Neural cell (in vitro differentiated cells): Measurements from ENCODE around the gene CACNA1I. TPM values are rescaled to one million over a fixed set of nuclear protein-coding genes. Genes with fewer than 3 reads are reported as not detected.

Experiments
- H2AFZ ChIP-seq: fragments of 200-600, 300-800 bp; sonication (generic), shearing (Covaris generic); 2 replicates; pipeline ENCODE4 v1.6.0; 2014; ENCODE audit warnings: low read depth, mild to moderate bottlenecking, antibody characterized with exemption, low read length, moderate library complexity
- H3F3A ChIP-seq: fragments of 200-600 bp; shearing (Covaris generic); 2 replicates; pipeline ENCODE4 v1.6.1; 2016; ENCODE audit warnings: mild to moderate bottlenecking, moderate library complexity, mixed read lengths, antibody characterized with exemption, low read length; ENCODE audit not compliant: insufficient read depth, poor library complexity, severe bottlenecking
- H3K27ac ChIP-seq: fragments of 200-600, 300-800 bp; sonication (generic), shearing (Covaris generic); 2 replicates; pipeline ENCODE4 v1.5.1; 2014; ENCODE audit warnings: mild to moderate bottlenecking, low read length, moderate library complexity
- H3K27me3 ChIP-seq: fragments of 300-800, 200-600 bp; sonication (generic), shearing (Covaris generic); 2 replicates; pipeline ENCODE4 v1.6.0; 2014; ENCODE audit warnings: mild to moderate bottlenecking, low read depth, low read length, moderate library complexity; ENCODE audit not compliant: insufficient read depth
- H3K36me3 ChIP-seq: fragments of 300-800, 200-600 bp; sonication (generic), shearing (Covaris generic); 2 replicates; pipeline ENCODE4 v1.5.1; 2014; ENCODE audit warnings: mild to moderate bottlenecking, antibody characterized with exemption, low read length, moderate library complexity; ENCODE audit not compliant: insufficient read depth
- H3K4me2 ChIP-seq: fragments of 300-800, 200-600 bp; sonication (generic), shearing (Covaris generic); 2 replicates; pipeline ENCODE4 v1.6.0; 2014; ENCODE audit warnings: mild to moderate bottlenecking, low read length
- H3K4me3 ChIP-seq: fragments of 300-800, 200-600 bp; sonication (generic), shearing (Covaris generic); 2 replicates; pipeline ENCODE4 v1.5.1; 2014; ENCODE audit warnings: mild to moderate bottlenecking, low read length, moderate library complexity
- H3K79me2 ChIP-seq: fragments of 200-600 bp; shearing (Covaris generic); replicated peaks from 2 replicates; pipeline ENCODE4 v1.6.0; 2014; ENCODE audit warnings: mild to moderate bottlenecking, low read length, moderate library complexity; ENCODE audit not compliant: insufficient read depth
- H3K9ac ChIP-seq: fragments of 300-800, 200-600 bp; sonication (generic), shearing (Covaris generic); 2 replicates; pipeline ENCODE4 v1.6.1; 2016; ENCODE audit warnings: mild to moderate bottlenecking, low read length, mixed read lengths
- H3K9me2 ChIP-seq: fragments of 200-600 bp; shearing (Covaris generic); 2 replicates; pipeline ENCODE4 v1.6.1; 2016; ENCODE audit warnings: mild to moderate bottlenecking, low read length, mixed read lengths; ENCODE audit not compliant: insufficient read depth
- H3K9me3 ChIP-seq: fragments of 200-600, 300-800 bp; sonication (generic), shearing (Covaris generic); 2 replicates; pipeline ENCODE4 v1.6.1; 2016; ENCODE audit warnings: mild to moderate bottlenecking, mixed run types, low read length, moderate library complexity, mixed read lengths
- H4K20me1 ChIP-seq: fragments of 200-600 bp; shearing (Covaris generic); 2 replicates; pipeline ENCODE4 v1.6.1; 2016; ENCODE audit warnings: mild to moderate bottlenecking, mixed run types; ENCODE audit not compliant: insufficient read depth
- EP300 ChIP-seq: fragments of 450-650 bp; conservative IDR thresholded peaks from 2 replicates; pipeline ENCODE4 v1.6.1; 2014; ENCODE audit warnings: antibody characterized with exemption, mild to moderate bottlenecking, moderate library complexity; ENCODE audit not compliant: poor library complexity, severe bottlenecking
- EZH2 ChIP-seq: fragments of 200-600, 300-800 bp; shearing (Covaris generic), sonication (generic); IDR thresholded peaks from 2 replicates; pipeline ENCODE4 v1.6.1; 2014; ENCODE audit warnings: antibody characterized with exemption, low read length, borderline replicate concordance, mild to moderate bottlenecking; ENCODE audit not compliant: insufficient read depth, poor library complexity, severe bottlenecking
- MXI1 ChIP-seq: fragments of 450-650 bp; conservative IDR thresholded peaks from 2 replicates; pipeline ENCODE4 v1.6.1; 2014; ENCODE audit warnings: antibody characterized with exemption, mild to moderate bottlenecking; ENCODE audit not compliant: poor library complexity, severe bottlenecking
- POLR2AphosphoS5 ChIP-seq: IDR thresholded peaks from 2 replicates; pipeline ENCODE4 v1.6.1; 2012
- RAD21 ChIP-seq: fragments of 450-650 bp; conservative IDR thresholded peaks from 2 replicates; pipeline ENCODE4 v1.6.1; 2014; ENCODE audit warnings: antibody characterized with exemption, mild to moderate bottlenecking, moderate library complexity
- SMC3 ChIP-seq: fragments of 450-650 bp; conservative IDR thresholded peaks from 2 replicates; pipeline ENCODE4 v1.6.1; 2014; ENCODE audit warnings: antibody characterized with exemption, mild to moderate bottlenecking, moderate library complexity; ENCODE audit not compliant: poor library complexity
- TAF1 ChIP-seq: IDR thresholded peaks from 2 replicates; pipeline ENCODE4 v1.6.1; 2012; ENCODE audit warnings: low read depth
- polyA plus RNA-seq: library from polyadenylated mRNA; depleted of rRNA; stranded (reverse); fragments of >200 nt; gene quantifications from 2 replicates; pipeline ENCODE4 v1.2.3, GENCODE V29; 2014
- TF ChIP-seq, protein P1 (sequence below): fragments of 450-650 bp; IDR thresholded peaks from 2 replicates; pipeline ENCODE4 v1.5.1; 2014; ENCODE audit warnings: antibody characterized with exemption, mild to moderate bottlenecking, moderate library complexity; ENCODE audit not compliant: poor library complexity, severe bottlenecking
- TF ChIP-seq, protein P2 (sequence below): IDR thresholded peaks from 2 replicates; pipeline ENCODE4 v1.6.1; 2012; ENCODE audit warnings: borderline replicate concordance

CACNA1I gene
- polyA plus RNA-seq, 1 donor from 2014 or later: 1.9 TPM

DNA sequence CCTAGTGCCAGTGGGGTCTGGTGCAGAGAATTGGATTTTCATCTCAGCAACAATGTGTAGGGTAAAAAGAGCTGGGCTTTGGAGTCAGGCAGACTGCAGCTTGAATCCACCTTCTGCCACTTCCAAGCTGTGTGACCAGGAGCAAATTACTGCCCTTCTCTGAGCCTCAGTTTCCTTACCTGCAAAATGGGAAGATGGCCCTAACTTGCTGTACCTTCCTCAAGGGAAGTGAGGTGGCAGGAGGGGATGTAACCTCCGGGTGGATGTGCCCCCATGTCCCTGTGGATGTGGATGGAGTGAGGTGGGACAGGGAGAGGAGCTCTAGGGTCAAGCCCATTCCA, 90.9 kb downstream of the CACNA1I start:
- Histone ChIP-seq H4K20me1 (no peaks in the 10 kb centered on the region), H3K27me3 (peaks cover 49% of the 10 kb centered on the region)

DNA sequence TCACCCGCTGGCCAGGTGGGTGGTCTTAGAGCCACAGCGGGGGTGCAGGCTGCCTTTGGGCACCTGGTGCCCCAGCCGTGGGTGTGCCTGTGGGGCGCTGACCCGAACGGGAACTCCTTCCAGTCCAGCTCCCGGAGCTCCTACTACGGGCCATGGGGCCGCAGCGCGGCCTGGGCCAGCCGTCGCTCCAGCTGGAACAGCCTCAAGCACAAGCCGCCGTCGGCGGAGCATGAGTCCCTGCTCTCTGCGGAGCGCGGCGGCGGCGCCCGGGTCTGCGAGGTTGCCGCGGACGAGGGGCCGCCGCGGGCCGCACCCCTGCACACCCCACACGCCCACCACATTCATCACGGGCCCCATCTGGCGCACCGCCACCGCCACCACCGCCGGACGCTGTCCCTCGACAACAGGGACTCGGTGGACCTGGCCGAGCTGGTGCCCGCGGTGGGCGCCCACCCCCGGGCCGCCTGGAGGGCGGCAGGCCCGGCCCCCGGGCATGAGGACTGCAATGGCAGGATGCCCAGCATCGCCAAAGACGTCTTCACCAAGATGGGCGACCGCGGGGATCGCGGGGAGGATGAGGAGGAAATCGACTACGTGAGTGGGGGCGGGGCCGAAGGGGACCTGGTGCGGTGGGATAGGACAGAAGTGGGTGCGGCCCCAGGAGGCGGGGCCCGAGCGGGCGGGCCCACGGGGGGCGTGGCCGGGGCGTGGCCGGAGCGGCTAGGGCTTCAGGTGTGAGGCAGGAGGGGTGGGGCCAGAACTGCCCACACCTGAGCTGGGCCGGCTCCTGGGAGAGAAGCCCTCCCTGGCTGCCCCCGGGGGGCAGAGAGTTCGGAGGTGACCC, 91.5 kb downstream of the CACNA1I start:
- Histone ChIP-seq H3K9ac (no peak overlapping the region), H3K27me3 (peaks cover 49% of the 10 kb centered on the region), H3K79me2 (no peaks in the 10 kb centered on the region), H3K9me2 (no peaks in the 10 kb centered on the region), H4K20me1 (no peaks in the 10 kb centered on the region), H3K36me3 (no peaks in the 10 kb centered on the region), H3K4me3 (peak overlapping the region; percentile 41), H3K9me3 (no peaks in the 10 kb centered on the region), H3K4me2 (no peak overlapping the region), H3F3A (no peaks in the 10 kb centered on the region), H3K27ac (no peak overlapping the region), H2AFZ (no peak overlapping the region)
- no peak for TF ChIP-seq TAF1

More for the DNA sequence above, 90.9 kb downstream of the CACNA1I start:
- no peaks in the 10 kb centered on the region for H3K9me3 ChIP-seq
- no peaks in the 10 kb centered on the region for H3K79me2 ChIP-seq
- TF ChIP-seq, protein P1, sequence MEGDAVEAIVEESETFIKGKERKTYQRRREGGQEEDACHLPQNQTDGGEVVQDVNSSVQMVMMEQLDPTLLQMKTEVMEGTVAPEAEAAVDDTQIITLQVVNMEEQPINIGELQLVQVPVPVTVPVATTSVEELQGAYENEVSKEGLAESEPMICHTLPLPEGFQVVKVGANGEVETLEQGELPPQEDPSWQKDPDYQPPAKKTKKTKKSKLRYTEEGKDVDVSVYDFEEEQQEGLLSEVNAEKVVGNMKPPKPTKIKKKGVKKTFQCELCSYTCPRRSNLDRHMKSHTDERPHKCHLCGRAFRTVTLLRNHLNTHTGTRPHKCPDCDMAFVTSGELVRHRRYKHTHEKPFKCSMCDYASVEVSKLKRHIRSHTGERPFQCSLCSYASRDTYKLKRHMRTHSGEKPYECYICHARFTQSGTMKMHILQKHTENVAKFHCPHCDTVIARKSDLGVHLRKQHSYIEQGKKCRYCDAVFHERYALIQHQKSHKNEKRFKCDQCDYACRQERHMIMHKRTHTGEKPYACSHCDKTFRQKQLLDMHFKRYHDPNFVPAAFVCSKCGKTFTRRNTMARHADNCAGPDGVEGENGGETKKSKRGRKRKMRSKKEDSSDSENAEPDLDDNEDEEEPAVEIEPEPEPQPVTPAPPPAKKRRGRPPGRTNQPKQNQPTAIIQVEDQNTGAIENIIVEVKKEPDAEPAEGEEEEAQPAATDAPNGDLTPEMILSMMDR: no peak
- TF ChIP-seq EZH2 (no peak), RAD21 (no peak), MXI1 (no peak)
- no peaks in the 10 kb centered on the region for H3K36me3 ChIP-seq
- H3K27ac ChIP-seq: no peak overlapping the region
- H3F3A ChIP-seq: no peaks in the 10 kb centered on the region
- H3K4me3 ChIP-seq: no peak overlapping the region
- H2AFZ ChIP-seq: no peak overlapping the region
- no peaks in the 10 kb centered on the region for H3K9me2 ChIP-seq
- no peak overlapping the region for H3K4me2 ChIP-seq
- no peak overlapping the region for H3K9ac ChIP-seq

DNA sequence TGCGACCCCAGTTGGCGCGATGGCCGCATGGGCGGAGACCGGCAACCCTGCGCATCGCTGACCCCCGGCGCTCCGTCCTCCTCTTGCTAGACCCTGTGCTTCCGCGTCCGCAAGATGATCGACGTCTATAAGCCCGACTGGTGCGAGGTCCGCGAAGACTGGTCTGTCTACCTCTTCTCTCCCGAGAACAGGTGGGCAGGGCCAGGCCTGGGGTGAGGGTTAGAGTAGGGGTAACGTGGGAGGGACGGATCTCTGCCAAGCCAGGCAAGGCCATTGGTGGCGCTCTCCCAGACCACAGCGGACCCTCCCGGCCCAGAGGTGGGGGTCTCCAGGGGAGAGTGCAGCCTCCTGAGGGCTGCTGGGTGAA, 92.1 kb downstream of the CACNA1I start:
- peaks cover 49% of the 10 kb centered on the region for H3K27me3 ChIP-seq
- no peak overlapping the region for H3K4me3 ChIP-seq

More for the DNA sequence above, 92.1 kb downstream of the CACNA1I start:
- Histone ChIP-seq H3K9me3 (no peaks in the 10 kb centered on the region), H3K9ac (no peak overlapping the region), H2AFZ (no peak overlapping the region), H3K27ac (no peak overlapping the region), H3K79me2 (no peaks in the 10 kb centered on the region), H3K36me3 (no peaks in the 10 kb centered on the region), H3K9me2 (no peaks in the 10 kb centered on the region), H3K4me2 (no peak overlapping the region), H4K20me1 (no peaks in the 10 kb centered on the region), H3F3A (no peaks in the 10 kb centered on the region)
- TF ChIP-seq RAD21 (no peak), TAF1 (no peak), POLR2AphosphoS5 (no peak), SMC3 (no peak), EP300 (no peak), EZH2 (no peak), MXI1 (no peak)
- TF ChIP-seq, protein P2, sequence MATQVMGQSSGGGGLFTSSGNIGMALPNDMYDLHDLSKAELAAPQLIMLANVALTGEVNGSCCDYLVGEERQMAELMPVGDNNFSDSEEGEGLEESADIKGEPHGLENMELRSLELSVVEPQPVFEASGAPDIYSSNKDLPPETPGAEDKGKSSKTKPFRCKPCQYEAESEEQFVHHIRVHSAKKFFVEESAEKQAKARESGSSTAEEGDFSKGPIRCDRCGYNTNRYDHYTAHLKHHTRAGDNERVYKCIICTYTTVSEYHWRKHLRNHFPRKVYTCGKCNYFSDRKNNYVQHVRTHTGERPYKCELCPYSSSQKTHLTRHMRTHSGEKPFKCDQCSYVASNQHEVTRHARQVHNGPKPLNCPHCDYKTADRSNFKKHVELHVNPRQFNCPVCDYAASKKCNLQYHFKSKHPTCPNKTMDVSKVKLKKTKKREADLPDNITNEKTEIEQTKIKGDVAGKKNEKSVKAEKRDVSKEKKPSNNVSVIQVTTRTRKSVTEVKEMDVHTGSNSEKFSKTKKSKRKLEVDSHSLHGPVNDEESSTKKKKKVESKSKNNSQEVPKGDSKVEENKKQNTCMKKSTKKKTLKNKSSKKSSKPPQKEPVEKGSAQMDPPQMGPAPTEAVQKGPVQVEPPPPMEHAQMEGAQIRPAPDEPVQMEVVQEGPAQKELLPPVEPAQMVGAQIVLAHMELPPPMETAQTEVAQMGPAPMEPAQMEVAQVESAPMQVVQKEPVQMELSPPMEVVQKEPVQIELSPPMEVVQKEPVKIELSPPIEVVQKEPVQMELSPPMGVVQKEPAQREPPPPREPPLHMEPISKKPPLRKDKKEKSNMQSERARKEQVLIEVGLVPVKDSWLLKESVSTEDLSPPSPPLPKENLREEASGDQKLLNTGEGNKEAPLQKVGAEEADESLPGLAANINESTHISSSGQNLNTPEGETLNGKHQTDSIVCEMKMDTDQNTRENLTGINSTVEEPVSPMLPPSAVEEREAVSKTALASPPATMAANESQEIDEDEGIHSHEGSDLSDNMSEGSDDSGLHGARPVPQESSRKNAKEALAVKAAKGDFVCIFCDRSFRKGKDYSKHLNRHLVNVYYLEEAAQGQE: no peak
- TF ChIP-seq, protein P1: no peak
